Heart left ventricle (tissue), 16 donors: ENCODE measurements around the gene CEPT1. TPM values are rescaled to one million over a fixed set of nuclear protein-coding genes. Genes with fewer than 3 reads are reported as not detected.

Experiments
- ATAC-seq, 4 donors: fragments of 200-7000 bp; cut with Tn5 transposase; one replicate each; pipeline ENCODE4 v1.9.1; 2020 to 2022; ENCODE audit warnings: moderate library complexity in 4 of 4, mild to moderate bottlenecking in 3 of 4, moderate number of reproducible peaks in 1 of 4
- DNase-seq, 5 donors: peaks; one replicate each; pipeline ENCODE4 v3.0.0-alpha.2; 2020
- H3K27ac ChIP-seq, 12 donors: fragments of 200-600 bp; sonication (generic) in 4 of 12; one replicate each; pipeline versions ENCODE4 v1.5.0 to v1.8.0; 2016 to 2022; ENCODE audit warnings: mild to moderate bottlenecking in 2 of 12
- H3K27me3 ChIP-seq, 9 donors: fragments of 200-600 bp; sonication (generic) in 2 of 9; one replicate each; pipeline versions ENCODE4 v1.5.1 to v1.8.0; 2016 to 2022; ENCODE audit warnings: mild to moderate bottlenecking in 3 of 9
- H3K36me3 ChIP-seq, 9 donors: fragments of 200-600 bp; sonication (generic) in 2 of 9; one replicate each; pipeline versions ENCODE4 v1.5.0 to v1.8.0; 2018 to 2022; ENCODE audit warnings: mild to moderate bottlenecking in 2 of 9
- H3K4me1 ChIP-seq, 12 donors: fragments of 200-600 bp; sonication (generic) in 4 of 12; one replicate each; pipeline versions ENCODE4 v1.5.0 to v1.8.0; 2016 to 2022; ENCODE audit warnings: mild to moderate bottlenecking in 3 of 12
- H3K4me3 ChIP-seq, 12 donors: fragments of 200-600 bp; sonication (generic) in 4 of 12; one replicate each; pipeline versions ENCODE4 v1.5.0 to v1.8.0; 2017 to 2022; ENCODE audit warnings: mild to moderate bottlenecking in 9 of 12, moderate library complexity in 4 of 12
- H3K9me3 ChIP-seq, 12 donors: fragments of 200-600 bp; sonication (generic) in 4 of 12; one replicate each; pipeline versions ENCODE4 v1.5.0 to v1.8.0; 2016 to 2022; ENCODE audit warnings: mild to moderate bottlenecking in 1 of 12
- POLR2A ChIP-seq, 2 donors: fragments of 450-650 bp; IDR thresholded peaks; one replicate each; pipeline ENCODE4 v1.6.1; 2017; ENCODE audit warnings: antibody characterized with exemption in 2 of 2, mild to moderate bottlenecking in 2 of 2, moderate library complexity in 2 of 2
- WGBS, 4 donors: extraction: QIAGEN DNeasy Blood & Tissue Kit in 2 of 4; methylation state at CpG; one replicate each; pipeline versions ENCODE4 v1.1.5 to v1.1.7; 2013 to 2018; 5-methylcytosine and 5-hydroxymethylcytosine counted together
- intact Hi-C, 10 donors: fragments of 100-400 bp; cut with DNase I; formaldehyde crosslinking; loops; one replicate each; pipeline versions ENCODE4 v1.11.1 to v1.14.2; 2022
- polyA plus RNA-seq, 2 donors: library from polyadenylated mRNA; stranded (reverse); fragments of 200-250 nt; gene quantifications; one replicate each; pipeline ENCODE4 v1.2.3, GENCODE V29; 2013
- total RNA-seq, 9 donors: library from RNA; depleted of rRNA in 2 of 9; stranded (reverse); fragments of >200 nt in 2 of 9; fragmentation: NEBNext Ultra II Directional in 3 of 9; extraction: Animal tissue kit (Norgen Biotek cat#: 25700) in 3 of 9; gene quantifications; one replicate each; pipeline versions ENCODE4 v1.1.0 to v1.2.4, GENCODE V29; 2016 to 2023
- TF ChIP-seq, protein P1 (sequence below), 12 donors: fragments of 200-600 bp; sonication (generic) in 4 of 12; IDR thresholded peaks; one replicate each; pipeline versions ENCODE4 v1.5.0 to v1.8.0; 2018 to 2022; ENCODE audit warnings: antibody characterized with exemption in 12 of 12, mild to moderate bottlenecking in 5 of 12
- donor health status: ischemic (EF 13 %, LVEDD 7.1; RV severe dilation, severe dysfunction).
- donor health status: healthy with polysubstance abuse.
- donor health status: DM: no; HTN: yes; CAD: no.
- donor health status: DM: no; HTN: no; CAD: no.
- donor health status: ischemic (EF 25% LVEDD 6.9; RV normal size, moderate dysfunction).
- donor health status: ischemic (EF 25% LVEDD 5.7; RV mildly dilated, moderate dysfunction).
- donor health status: healthy.
- donor health status: DM: yes; HTN: yes; CAD: no.
- donor health status: ischemic (EF 35%, LVEDD 5.7; RV mildly dilated, moderate dysfunction).
- donor health status: nonischemic (EF 11% LVEDD 7.7; RV severe dilation, severe dysfunction).
- donor health status: DM: yes; HTN: yes; CAD: no.
- donor health status: PGD.
- donor health status: ischemic (EF 29% LVEDD 5.4; RV normal size, mild dysfunction).
- donor health status: nonischemic (EF 23%, LVEDD 6.1; RV moderate dilation, normal function).

Gene CEPT1
- total and polyA plus RNA-seq, 11 donors = 7.4 to 26.9 (median 11.6) TPM

DNA sequence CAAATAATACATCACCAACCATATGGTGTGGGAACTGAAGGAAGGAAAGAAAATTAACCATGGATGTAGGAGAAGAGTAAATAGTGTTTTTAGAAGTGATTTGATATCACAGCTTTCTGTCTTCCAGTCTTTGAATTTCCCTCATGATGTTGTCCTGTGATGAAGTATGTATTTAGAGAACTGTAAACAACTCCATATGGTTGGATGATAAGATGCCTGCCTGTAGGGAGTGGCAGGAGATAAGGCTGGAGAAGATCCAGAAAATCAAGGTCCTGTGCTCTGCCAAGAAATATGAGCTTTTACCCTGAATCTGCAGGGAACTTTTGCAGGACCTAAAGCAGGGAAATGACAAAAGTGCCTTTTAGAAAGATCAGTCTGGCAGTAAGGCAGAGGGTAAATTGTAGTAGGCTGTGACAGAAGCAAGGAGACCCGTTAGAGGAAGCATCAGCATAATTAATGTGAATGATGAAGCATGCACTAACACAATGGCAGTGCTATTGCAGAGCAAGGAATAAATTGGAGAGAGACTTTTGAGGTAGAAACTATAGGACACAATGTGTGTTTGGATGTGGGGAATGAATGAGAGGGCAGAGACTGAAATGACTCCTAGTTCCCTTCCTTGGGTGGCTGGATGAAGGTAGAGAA is 21.9 kb downstream of the CEPT1 start:
- intact Hi-C loops = no loop called here
- WGBS, 4 donors = 14 to 21% (median 19%) methylated on average over 1 of the region's 1 CpG
- no peak for ATAC-seq

DNA sequence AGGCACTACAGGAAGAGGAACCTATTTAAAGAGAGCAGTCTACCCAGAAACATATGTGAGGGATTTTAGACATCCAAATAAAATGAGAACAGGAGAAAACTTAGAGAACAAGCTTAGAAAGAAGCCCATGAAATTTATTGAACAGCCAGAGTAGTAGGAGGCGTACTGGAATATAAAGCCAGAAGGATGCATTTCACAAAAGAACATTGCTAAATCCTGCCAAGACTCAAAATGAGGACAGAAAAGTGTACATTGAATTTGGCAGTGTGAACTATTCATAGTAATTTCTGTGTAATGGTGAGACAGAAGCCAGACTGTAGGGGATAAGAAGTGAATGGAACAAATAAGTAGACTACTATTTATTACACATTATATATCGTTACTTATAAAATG is 22.5 kb downstream of the CEPT1 start:
- H3K27ac ChIP-seq = no peak overlapping the region
- no peaks in the 10 kb centered on the region for H3K27me3 ChIP-seq
- no peak overlapping the region for H3K4me3 ChIP-seq
- ATAC-seq = no peak
- TF ChIP-seq, protein P1, sequence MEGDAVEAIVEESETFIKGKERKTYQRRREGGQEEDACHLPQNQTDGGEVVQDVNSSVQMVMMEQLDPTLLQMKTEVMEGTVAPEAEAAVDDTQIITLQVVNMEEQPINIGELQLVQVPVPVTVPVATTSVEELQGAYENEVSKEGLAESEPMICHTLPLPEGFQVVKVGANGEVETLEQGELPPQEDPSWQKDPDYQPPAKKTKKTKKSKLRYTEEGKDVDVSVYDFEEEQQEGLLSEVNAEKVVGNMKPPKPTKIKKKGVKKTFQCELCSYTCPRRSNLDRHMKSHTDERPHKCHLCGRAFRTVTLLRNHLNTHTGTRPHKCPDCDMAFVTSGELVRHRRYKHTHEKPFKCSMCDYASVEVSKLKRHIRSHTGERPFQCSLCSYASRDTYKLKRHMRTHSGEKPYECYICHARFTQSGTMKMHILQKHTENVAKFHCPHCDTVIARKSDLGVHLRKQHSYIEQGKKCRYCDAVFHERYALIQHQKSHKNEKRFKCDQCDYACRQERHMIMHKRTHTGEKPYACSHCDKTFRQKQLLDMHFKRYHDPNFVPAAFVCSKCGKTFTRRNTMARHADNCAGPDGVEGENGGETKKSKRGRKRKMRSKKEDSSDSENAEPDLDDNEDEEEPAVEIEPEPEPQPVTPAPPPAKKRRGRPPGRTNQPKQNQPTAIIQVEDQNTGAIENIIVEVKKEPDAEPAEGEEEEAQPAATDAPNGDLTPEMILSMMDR (IDR thresholded peaks at IDR 0.05) = no peak
- no peak for TF ChIP-seq POLR2A (IDR thresholded peaks at IDR 0.05)
- WGBS, 4 donors = 82 to 88% (median 86%) methylated on average over 2 of the region's 2 CpGs
- DNase-seq = no peak
- intact Hi-C loops = no loop called here
- no peaks in the 10 kb centered on the region for H3K9me3 ChIP-seq
- H3K4me1 ChIP-seq = peaks cover 0 to 18% (median 5%) of the 10 kb centered on the region in 12 donors
- H3K36me3 ChIP-seq = peaks cover 0 to 91% (median 58%) of the 10 kb centered on the region in 9 donors

More for the DNA sequence above, 21.9 kb downstream of the CEPT1 start:
- no peak for TF ChIP-seq POLR2A (IDR thresholded peaks at IDR 0.05)
- TF ChIP-seq, protein P1 (IDR thresholded peaks at IDR 0.05) = no peak
- Histone ChIP-seq H3K4me1 (peaks cover 0 to 18% (median 5%) of the 10 kb centered on the region in 12 donors), H3K27ac (no peak overlapping the region), H3K27me3 (no peaks in the 10 kb centered on the region), H3K9me3 (no peaks in the 10 kb centered on the region), H3K4me3 (no peak overlapping the region), H3K36me3 (peaks cover 0 to 91% (median 58%) of the 10 kb centered on the region in 9 donors)
- DNase-seq = no peak

DNA sequence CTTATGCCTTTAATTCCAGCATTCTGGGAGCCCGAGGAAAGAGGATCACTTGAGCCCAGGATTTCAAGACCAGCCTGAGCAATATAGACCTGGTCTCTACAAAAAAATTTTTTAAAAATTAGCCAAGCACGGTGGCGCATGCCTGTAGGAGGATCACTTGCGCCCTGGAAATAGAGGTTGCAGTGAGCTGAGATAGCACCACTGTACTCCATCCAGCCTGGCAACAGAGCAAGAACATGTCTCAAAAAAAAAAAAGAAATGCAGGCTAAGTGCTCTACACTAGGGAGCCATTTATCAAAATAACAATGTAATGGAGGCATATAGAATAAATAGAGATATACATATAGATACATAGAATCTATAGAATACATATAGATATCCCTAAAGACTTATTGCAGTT is 23.3 kb downstream of the CEPT1 start:
- 61 to 71% (median 65%) methylated on average over 4 of the region's 4 CpGs for WGBS, 4 donors
- Histone ChIP-seq H3K27ac (no peak overlapping the region), H3K27me3 (no peaks in the 10 kb centered on the region), H3K36me3 (peaks cover 0 to 89% (median 61%) of the 10 kb centered on the region in 9 donors), H3K4me1 (peaks cover 0 to 18% (median 5%) of the 10 kb centered on the region in 12 donors), H3K4me3 (no peak overlapping the region), H3K9me3 (no peaks in the 10 kb centered on the region)
- no peak for TF ChIP-seq POLR2A (IDR thresholded peaks at IDR 0.05)
- TF ChIP-seq, protein P1 (IDR thresholded peaks at IDR 0.05) = no peak
- ATAC-seq (peak; percentile 72 to 91 (median 84)), DNase-seq (no peak)
- intact Hi-C loops = no loop called here

DNA sequence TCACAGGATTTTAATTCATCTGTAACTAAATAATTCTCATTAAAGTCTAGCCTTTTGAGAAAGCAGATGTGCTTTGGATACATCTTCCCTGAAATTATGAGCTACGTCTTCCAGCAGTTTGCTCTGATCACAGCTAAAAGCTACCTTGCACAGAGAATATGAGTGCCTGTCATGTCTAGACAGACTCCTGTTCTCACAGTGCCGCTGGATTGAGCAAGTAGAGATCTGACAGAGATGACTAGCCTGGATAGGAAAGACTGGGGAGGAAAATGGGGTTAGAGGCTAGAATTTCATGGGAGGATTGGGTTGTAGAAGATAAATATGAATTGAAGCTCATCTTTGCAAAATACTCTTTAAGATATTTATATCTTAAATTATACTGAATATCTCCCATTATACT is 24.1 kb downstream of the CEPT1 start:
- peaks cover 0 to 95% (median 67%) of the 10 kb centered on the region in 9 donors for H3K36me3 ChIP-seq
- WGBS, 4 donors = 82 to 94% (median 91%) methylated on average over 2 of the region's 2 CpGs
- ATAC-seq = no peak

More for the DNA sequence above, 24.1 kb downstream of the CEPT1 start:
- Histone ChIP-seq H3K27ac (no peak overlapping the region), H3K4me3 (no peak overlapping the region), H3K27me3 (no peaks in the 10 kb centered on the region), H3K9me3 (no peaks in the 10 kb centered on the region), H3K4me1 (peaks cover 0 to 18% (median 5%) of the 10 kb centered on the region in 12 donors)
- intact Hi-C loops = no loop called here
- TF ChIP-seq POLR2A (IDR thresholded peaks at IDR 0.05) = no peak
- TF ChIP-seq, protein P1 (IDR thresholded peaks at IDR 0.05) = no peak
- no peak for DNase-seq
